ENCODE results near the gene PKNOX2. TPM values are rescaled to one million over a fixed set of nuclear protein-coding genes. Genes with fewer than 3 reads are reported as not detected.

PKNOX2 gene
- total RNA-seq, 3 donors from 2014 or later (not counting 1 experiment from before 2014, with no cell fraction given) = not detected

GRCh38 chr11:125235071-125235471, 70.5 kb downstream of the PKNOX2 start:
- WGBS (ENCODE audit: insufficient coverage) = 56% methylated on average over 5 of the region's 5 CpGs
- H3K4me3 ChIP-seq (ENCODE audit: low read length) = no peak overlapping the region
- H3K9me3 Mint-ChIP-seq = no peaks in the 10 kb centered on the region
- DNase-seq = no peak
- no peak overlapping the region for H3K4me3 Mint-ChIP-seq
- no peak overlapping the region for H3K27ac ChIP-seq (ENCODE audit: low read length)
- H3K27ac Mint-ChIP-seq = no peak overlapping the region
- no peaks in the 10 kb centered on the region for H3K36me3 ChIP-seq (ENCODE audit: control insufficient read depth, insufficient read depth, low read length)
- no peaks in the 10 kb centered on the region for H3K27me3 ChIP-seq (ENCODE audit: control insufficient read depth, insufficient read depth, low read length)
- no peaks in the 10 kb centered on the region for H3K4me1 Mint-ChIP-seq
- H3K27me3 Mint-ChIP-seq (ENCODE audit: low read depth in 2 of 2) = peaks cover 15 to 46% of the 10 kb centered on the region in 2 donors
- ATAC-seq = no peak
- intact Hi-C loops (cut with micrococcal nuclease) = no loop called here
- no peaks in the 10 kb centered on the region for H3K9me3 ChIP-seq (ENCODE audit: control insufficient read depth, insufficient read depth, low read length)
- H3K36me3 Mint-ChIP-seq = no peaks in the 10 kb centered on the region
- no peaks in the 10 kb centered on the region for H3K4me1 ChIP-seq (ENCODE audit: control insufficient read depth, insufficient read depth, low read length)
- no peak for TF ChIP-seq CTCF (IDR thresholded peaks at IDR 0.05)

- H3K4me3 ChIP-seq (ENCODE audit: low read length) = no peak overlapping the region
- H3K27me3 ChIP-seq (ENCODE audit: control insufficient read depth, insufficient read depth, low read length) = no peaks in the 10 kb centered on the region
- no peak for ATAC-seq
- 92% methylated on average over 24 of the region's 24 CpGs for WGBS (ENCODE audit: insufficient coverage)
- no peak for TF ChIP-seq CTCF (IDR thresholded peaks at IDR 0.05)
- no peak overlapping the region for H3K27ac Mint-ChIP-seq
- H3K36me3 ChIP-seq (ENCODE audit: control insufficient read depth, insufficient read depth, low read length) = no peaks in the 10 kb centered on the region
- no peak overlapping the region for H3K4me3 Mint-ChIP-seq
- H3K9me3 ChIP-seq (ENCODE audit: control insufficient read depth, insufficient read depth, low read length) = no peaks in the 10 kb centered on the region
- no peaks in the 10 kb centered on the region for H3K9me3 Mint-ChIP-seq
- H3K4me1 ChIP-seq (ENCODE audit: control insufficient read depth, insufficient read depth, low read length) = no peaks in the 10 kb centered on the region
- no peaks in the 10 kb centered on the region for H3K36me3 Mint-ChIP-seq
- intact Hi-C loops (cut with micrococcal nuclease) = no loop called here
- DNase-seq = no peak
- H3K4me1 Mint-ChIP-seq = no peaks in the 10 kb centered on the region
- peaks cover 18 to 47% of the 10 kb centered on the region in 2 donors for H3K27me3 Mint-ChIP-seq (ENCODE audit: low read depth in 2 of 2)
- no peak overlapping the region for H3K27ac ChIP-seq (ENCODE audit: low read length)
Measured at GRCh38 chr11:125236072-125236825, 71.7 kb downstream of the PKNOX2 start.

GRCh38 chr11:125239585-125240560, 75.3 kb downstream of the PKNOX2 start:
- no peaks in the 10 kb centered on the region for H3K9me3 ChIP-seq (ENCODE audit: control insufficient read depth, insufficient read depth, low read length)
- no peaks in the 10 kb centered on the region for H3K4me1 Mint-ChIP-seq
- no peak overlapping the region for H3K4me3 ChIP-seq (ENCODE audit: low read length)
- no peak overlapping the region for H3K27ac ChIP-seq (ENCODE audit: low read length)
- WGBS (ENCODE audit: insufficient coverage) = 70% methylated on average over 26 of the region's 26 CpGs
- H3K4me1 ChIP-seq (ENCODE audit: control insufficient read depth, insufficient read depth, low read length) = no peaks in the 10 kb centered on the region
- no peaks in the 10 kb centered on the region for H3K27me3 ChIP-seq (ENCODE audit: control insufficient read depth, insufficient read depth, low read length)
- intact Hi-C loops (cut with micrococcal nuclease) = no loop called here
- DNase-seq (no peak), ATAC-seq (no peak)
- no peak overlapping the region for H3K27ac Mint-ChIP-seq
- no peak for TF ChIP-seq CTCF (IDR thresholded peaks at IDR 0.05)
- no peak overlapping the region for H3K4me3 Mint-ChIP-seq
- peaks cover 14 to 38% of the 10 kb centered on the region in 2 donors for H3K27me3 Mint-ChIP-seq (ENCODE audit: low read depth in 2 of 2)
- H3K9me3 Mint-ChIP-seq = no peaks in the 10 kb centered on the region
- no peaks in the 10 kb centered on the region for H3K36me3 Mint-ChIP-seq
- no peaks in the 10 kb centered on the region for H3K36me3 ChIP-seq (ENCODE audit: control insufficient read depth, insufficient read depth, low read length)

Data from natural killer cell (primary cell).